ENCODE results near the gene LYRM7.

The LYRM7 gene

DNA sequence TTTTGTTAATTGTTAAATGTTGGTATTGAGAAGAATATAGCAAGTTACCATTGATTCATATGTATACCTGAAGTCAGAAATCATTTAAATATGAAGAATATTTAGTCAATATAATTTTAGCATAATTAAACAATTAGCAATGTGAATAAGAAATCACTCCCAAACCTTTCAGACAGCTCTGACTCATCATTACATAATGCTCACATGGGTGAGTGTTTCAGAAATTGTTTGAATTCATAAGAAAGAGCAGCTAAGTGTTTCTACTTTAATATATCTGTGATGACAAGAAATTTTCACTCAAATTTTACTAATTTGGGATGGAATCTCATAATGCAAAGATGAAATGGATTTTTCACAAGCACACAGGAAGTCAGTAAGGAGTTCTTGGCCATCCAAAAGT lies 51.1 kb downstream of the LYRM7 start:
- no peak for DNase-seq (ENCODE audit: low spot score)
- TF ChIP-seq, protein P1, sequence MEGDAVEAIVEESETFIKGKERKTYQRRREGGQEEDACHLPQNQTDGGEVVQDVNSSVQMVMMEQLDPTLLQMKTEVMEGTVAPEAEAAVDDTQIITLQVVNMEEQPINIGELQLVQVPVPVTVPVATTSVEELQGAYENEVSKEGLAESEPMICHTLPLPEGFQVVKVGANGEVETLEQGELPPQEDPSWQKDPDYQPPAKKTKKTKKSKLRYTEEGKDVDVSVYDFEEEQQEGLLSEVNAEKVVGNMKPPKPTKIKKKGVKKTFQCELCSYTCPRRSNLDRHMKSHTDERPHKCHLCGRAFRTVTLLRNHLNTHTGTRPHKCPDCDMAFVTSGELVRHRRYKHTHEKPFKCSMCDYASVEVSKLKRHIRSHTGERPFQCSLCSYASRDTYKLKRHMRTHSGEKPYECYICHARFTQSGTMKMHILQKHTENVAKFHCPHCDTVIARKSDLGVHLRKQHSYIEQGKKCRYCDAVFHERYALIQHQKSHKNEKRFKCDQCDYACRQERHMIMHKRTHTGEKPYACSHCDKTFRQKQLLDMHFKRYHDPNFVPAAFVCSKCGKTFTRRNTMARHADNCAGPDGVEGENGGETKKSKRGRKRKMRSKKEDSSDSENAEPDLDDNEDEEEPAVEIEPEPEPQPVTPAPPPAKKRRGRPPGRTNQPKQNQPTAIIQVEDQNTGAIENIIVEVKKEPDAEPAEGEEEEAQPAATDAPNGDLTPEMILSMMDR (IDR thresholded peaks at IDR 0.05; ENCODE audit: extremely low read depth, missing control alignments): no peak

DNA sequence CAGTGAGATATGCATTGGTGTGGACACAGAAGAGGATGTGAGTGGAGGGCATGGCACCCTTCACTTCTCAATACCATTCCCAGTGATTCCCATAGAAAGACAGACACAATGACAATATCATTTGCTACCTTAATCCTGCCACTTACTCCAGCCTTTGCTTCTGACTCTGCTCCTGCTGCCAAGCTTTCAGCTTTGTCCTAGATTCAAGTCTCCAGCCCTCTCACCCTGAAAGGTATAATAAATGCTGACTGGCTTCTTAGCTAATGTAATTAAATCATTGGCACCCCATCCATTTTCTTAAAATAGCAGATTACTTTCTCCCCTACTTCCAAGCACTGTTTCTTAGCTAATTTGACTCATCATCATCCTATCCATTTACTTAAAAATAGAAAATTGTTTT lies 52.0 kb downstream of the LYRM7 start:
- TF ChIP-seq, protein P1 (IDR thresholded peaks at IDR 0.05; ENCODE audit: extremely low read depth, missing control alignments): no peak

GRCh38 chr5:131223751-131224386 lies 53.1 kb downstream of the LYRM7 start:
- TF ChIP-seq, protein P1 (IDR thresholded peaks at IDR 0.05; ENCODE audit: extremely low read depth, missing control alignments): no peak
- DNase-seq (ENCODE audit: low spot score): no peak

More for the DNA sequence above, 52.0 kb downstream of the LYRM7 start:
- no peak for DNase-seq (ENCODE audit: low spot score)

DNA sequence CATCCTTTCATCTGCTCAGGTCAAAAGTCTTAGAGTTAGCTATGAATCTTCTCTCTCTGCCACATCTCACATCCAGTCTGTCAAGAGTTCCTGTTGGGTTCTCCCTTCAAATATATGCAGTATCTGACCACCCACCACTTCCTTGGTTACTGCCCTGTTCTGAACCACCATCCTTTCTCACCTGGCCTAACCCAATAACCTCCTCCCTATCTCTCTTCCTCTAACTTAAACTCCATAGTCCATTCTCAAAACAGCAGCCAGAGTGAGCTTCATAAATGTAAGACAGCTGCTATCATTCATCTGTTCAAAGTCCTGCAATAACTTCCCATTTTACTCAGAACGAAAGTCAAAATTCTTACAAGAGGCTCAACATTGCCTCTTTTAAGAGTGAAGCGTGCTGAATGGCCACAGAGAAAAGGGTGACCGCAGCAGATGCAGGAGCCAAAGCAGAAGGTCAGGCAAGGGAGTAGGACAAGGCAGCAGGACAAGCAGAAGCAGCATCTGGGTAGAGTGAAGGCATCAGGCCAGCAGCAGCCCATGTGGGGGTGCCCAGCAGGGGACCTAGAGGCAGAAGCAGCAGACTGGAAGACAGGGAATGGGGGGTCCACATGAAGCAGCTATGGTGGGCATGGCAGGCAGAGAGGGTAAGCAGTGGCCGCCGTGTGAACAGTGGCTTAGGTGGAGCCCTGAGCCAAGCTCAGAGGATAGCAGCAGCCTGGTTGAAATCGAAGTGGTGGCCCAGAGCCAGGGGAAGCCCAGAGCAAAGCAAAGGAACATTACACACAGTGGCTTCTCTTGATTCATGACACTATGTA lies 53.9 kb downstream of the LYRM7 start:
- DNase-seq (ENCODE audit: low spot score): peak; percentile 45
- TF ChIP-seq, protein P1 (IDR thresholded peaks at IDR 0.05; ENCODE audit: extremely low read depth, missing control alignments): no peak

DNA sequence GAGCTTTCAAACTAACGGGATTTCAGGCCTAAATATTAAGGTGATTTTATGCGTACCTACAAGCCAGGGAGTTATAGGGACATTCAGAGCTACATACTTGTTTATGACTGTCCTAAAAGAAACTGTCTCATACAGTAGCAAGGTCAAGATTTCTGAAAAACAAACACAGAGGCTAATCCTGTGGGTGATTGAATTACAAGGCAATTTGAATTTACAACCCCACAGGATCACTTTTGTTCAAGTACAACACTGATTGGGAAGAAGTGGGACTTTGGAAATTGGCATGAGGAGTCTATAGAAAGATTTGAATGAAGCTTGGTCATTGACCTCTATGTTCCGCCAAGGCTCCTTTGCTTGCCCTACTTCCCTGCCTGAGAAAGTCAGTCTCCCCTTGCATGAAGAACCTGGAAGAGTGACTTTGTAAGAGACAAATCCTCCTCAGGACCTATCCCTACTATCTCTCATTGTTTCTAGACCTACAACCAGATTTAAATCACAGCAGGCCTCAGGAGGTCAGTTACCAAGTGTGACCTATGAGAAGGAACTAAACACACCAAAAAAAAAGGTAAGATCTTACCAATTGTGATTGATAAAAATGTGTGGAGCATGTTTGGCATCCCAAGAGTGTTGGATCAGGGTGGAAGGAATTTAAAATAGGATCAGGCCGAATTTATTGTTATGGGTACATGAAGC lies 54.7 kb downstream of the LYRM7 start:
- TF ChIP-seq, protein P1 (IDR thresholded peaks at IDR 0.05; ENCODE audit: extremely low read depth, missing control alignments): no peak
- no peak for DNase-seq (ENCODE audit: low spot score)

DNA sequence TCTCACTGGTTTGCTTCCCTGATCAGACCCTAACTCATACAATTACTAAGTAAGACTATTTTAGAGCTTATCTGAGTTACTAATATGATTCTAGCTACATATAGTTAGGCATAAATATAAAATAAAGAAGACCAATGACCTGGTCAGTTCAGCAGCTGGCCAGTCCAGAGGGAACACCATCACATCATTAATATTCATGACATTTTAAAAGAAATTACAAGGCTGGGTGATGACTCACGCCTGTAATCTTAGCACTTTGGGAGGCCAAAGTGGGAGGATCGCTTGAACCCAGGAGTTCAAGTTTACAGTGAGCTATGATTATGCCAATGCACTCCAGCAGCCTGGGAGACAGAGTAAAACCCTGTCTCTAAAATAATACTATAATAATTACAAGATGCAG lies 56.2 kb downstream of the LYRM7 start:
- TF ChIP-seq, protein P1 (IDR thresholded peaks at IDR 0.05; ENCODE audit: extremely low read depth, missing control alignments): no peak
- DNase-seq (ENCODE audit: low spot score): no peak

DNA sequence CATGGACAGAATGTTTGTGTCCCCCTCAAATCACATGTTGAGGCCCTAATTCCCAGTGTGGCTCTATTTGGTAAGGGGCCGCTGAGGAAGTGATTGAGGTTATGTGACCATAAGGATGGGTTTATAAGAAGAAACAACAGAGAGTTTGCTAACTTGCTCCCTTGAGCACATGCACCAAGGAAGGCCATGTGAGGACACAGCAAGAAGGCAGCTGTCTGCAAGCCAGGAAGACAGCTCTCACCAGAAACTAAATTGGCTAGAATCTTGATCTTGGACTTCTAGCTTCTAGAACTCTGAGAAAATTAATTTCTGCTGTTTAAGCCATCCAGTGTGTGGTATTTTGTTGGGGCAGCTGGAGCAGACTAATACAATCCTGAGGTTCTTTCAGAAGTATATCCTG lies 57.9 kb downstream of the LYRM7 start:
- TF ChIP-seq, protein P1 (IDR thresholded peaks at IDR 0.05; ENCODE audit: extremely low read depth, missing control alignments): no peak
- no peak for DNase-seq (ENCODE audit: low spot score)

Measured in GM20000 (cell line).